K562 (cell line): Measurements from ENCODE around the gene SLC30A3. TPM values are rescaled to one million over a fixed set of nuclear protein-coding genes. Genes with fewer than 3 reads are reported as not detected.
A peak's percentile ranks its signal among the peaks of the same experiment; 100 is the strongest.

Experiments
- ATAC-seq: fragments of 200-7000 bp; cut with Tn5 transposase; 3 replicates; pipeline ENCODE4 v1.9.1; 2020; ENCODE audit warnings: moderate library complexity
- BruUV-seq: library from RNA; stranded (reverse); fragments of 400-500 nt; replicated peaks from 2 replicates; lab custom pipeline; 2021; lab: Mats Ljungman, UMichigan
- CTCF ChIA-PET: fragments of 300-600 bp; formaldehyde crosslinking; extraction: SDS; loops from one replicate; lab custom pipeline; 2021; ENCODE audit warnings: low intra/inter-chr PET ratio; lab: Yijun Ruan, JAX
- POLR2A ChIA-PET: fragments of 300-600, 350-650 bp; sonication (Branson Sonifier 250); formaldehyde crosslinking; extraction: SDS; loops from one replicate; lab custom pipeline; 2021; ENCODE audit warnings: antibody characterized with exemption, inconsistent platforms; lab: Yijun Ruan, JAX
- DNase-seq, 4 experiments: peaks; one replicate each; pipeline versions ENCODE4 v3.0.0 to v3.0.0-alpha.2; 2011 to 2018; ENCODE audit warnings: low spot score in 3 of 4, mixed read lengths in 3 of 4; ENCODE audit errors: extremely low read depth in 1 of 4
- FAIRE-seq: peaks from 2 replicates; lab custom pipeline; 2011; peaks lifted over from hg19 to GRCh38; lab: Jason Lieb, UNC
- H2AFZ ChIP-seq: 2 replicates; pipeline ENCODE4 v1.6.0; 2011; ENCODE audit warnings: low read depth, low read length, control low read depth, inconsistent platforms
- H3K27ac ChIP-seq: fragments of 200-600 bp; 3 replicates; pipeline ENCODE4 v1.8.0; 2011; ENCODE audit warnings: low read depth, mild to moderate bottlenecking, control low read depth, inconsistent platforms, low read length, moderate library complexity, mixed read lengths; ENCODE audit errors: extremely low read depth
- H3K27me3 ChIP-seq, 2 experiments: fragments of 300-600 bp in 1 of 2; 2 replicates in 1 of 2; 3 replicates in 1 of 2; pipeline versions ENCODE4 v1.6.0 to v1.8.0; 2011; ENCODE audit warnings: inconsistent platforms in 2 of 2, low read length in 2 of 2, mild to moderate bottlenecking in 1 of 2, mixed read lengths in 1 of 2, moderate library complexity in 1 of 2; ENCODE audit not compliant: control insufficient read depth in 2 of 2, insufficient read depth in 2 of 2
- H3K36me3 ChIP-seq: fragments of 300-600 bp; 3 replicates; pipeline ENCODE4 v1.8.0; 2011; ENCODE audit warnings: mild to moderate bottlenecking, low read length, inconsistent platforms; ENCODE audit not compliant: control insufficient read depth, insufficient read depth
- H3K4me1 ChIP-seq, 2 experiments: fragments of 200-600 bp in 1 of 2; replicated peaks in 1 of 2; 2 replicates in 1 of 2; 3 replicates in 1 of 2; pipeline versions ENCODE4 v1.5.1 to v1.8.0; 2011; ENCODE audit warnings: inconsistent platforms in 2 of 2, low read length in 2 of 2, mild to moderate bottlenecking in 1 of 2, mixed read lengths in 1 of 2, moderate library complexity in 1 of 2; ENCODE audit not compliant: control insufficient read depth in 2 of 2, insufficient read depth in 2 of 2
- H3K4me2 ChIP-seq: 2 replicates; pipeline ENCODE4 v1.6.1; 2011; ENCODE audit warnings: low read length, control low read depth, inconsistent platforms, mixed read lengths; ENCODE audit not compliant: insufficient read depth
- H3K4me3 ChIP-seq: fragments of 200-600 bp; sonication (generic), shearing (Covaris generic); 2 replicates; pipeline ENCODE4 v1.5.1; 2016; ENCODE audit warnings: control low read depth, inconsistent platforms
- H3K79me2 ChIP-seq: fragments of 200-600 bp; 3 replicates; pipeline ENCODE4 v1.8.0; 2011; ENCODE audit warnings: low read length, inconsistent platforms; ENCODE audit not compliant: control insufficient read depth, insufficient read depth
- H3K9ac ChIP-seq, 2 experiments: 2 replicates each; pipeline versions ENCODE4 v1.6.0 to v1.6.1; 2011; ENCODE audit warnings: low read depth in 2 of 2, low read length in 2 of 2, control low read depth in 1 of 2, inconsistent platforms in 1 of 2, mild to moderate bottlenecking in 1 of 2, mixed read lengths in 1 of 2; ENCODE audit not compliant: insufficient read depth in 1 of 2
- H3K9me1 ChIP-seq: one replicate; pipeline ENCODE4 v1.6.0; 2011; ENCODE audit warnings: inconsistent platforms, mild to moderate bottlenecking, low read length, moderate library complexity; ENCODE audit not compliant: control insufficient read depth, insufficient read depth
- H3K9me3 ChIP-seq: replicated peaks from 2 replicates; pipeline ENCODE4 v1.5.1; 2011; ENCODE audit warnings: low read depth, low read length, inconsistent platforms; ENCODE audit not compliant: control insufficient read depth, insufficient read depth
- H4K20me1 ChIP-seq: replicated peaks from 2 replicates; pipeline ENCODE4 v1.6.1; 2011; ENCODE audit warnings: low read length, inconsistent platforms, mixed read lengths; ENCODE audit not compliant: control insufficient read depth, insufficient read depth
- CXXC5 ChIP-seq: fragments of 250-450 bp; sonication (Bioruptor Pico); IDR thresholded peaks from 2 replicates; pipeline ENCODE4 v1.8.0; 2022; ENCODE audit warnings: inconsistent platforms, mild to moderate bottlenecking, moderate library complexity
- JUN ChIP-seq, 2 experiments: sonication (generic) in 1 of 2; formaldehyde crosslinking in 1 of 2; IDR thresholded peaks; 2 replicates each; pipeline versions ENCODE4 v1.6.1 to v1.8.0; 2012 to 2022; ENCODE audit warnings: borderline replicate concordance in 2 of 2, mild to moderate bottlenecking in 2 of 2, improper control_type of control experiment in 1 of 2, low read depth in 1 of 2, low read length in 1 of 2, missing genetic modification reagents in 1 of 2
- LARP7 ChIP-seq: fragments of 450-650 bp; IDR thresholded peaks from 2 replicates; pipeline ENCODE4 v1.6.1; 2016
- POLR3A ChIP-seq: IDR thresholded peaks from 2 replicates; pipeline ENCODE4 v1.6.1; 2011; ENCODE audit warnings: borderline replicate concordance, mild to moderate bottlenecking, moderate library complexity; ENCODE audit not compliant: insufficient read length, insufficient read depth; ENCODE audit errors: extremely low read depth
- STAT5B ChIP-seq: fragments of 250-450 bp; sonication (Bioruptor Pico); IDR thresholded peaks from 2 replicates; pipeline ENCODE4 v1.8.0; 2021; ENCODE audit warnings: mild to moderate bottlenecking, inconsistent platforms
- WGBS: fragments of 100-300 bp; shearing (Covaris generic); methylation state at CpG from one replicate; pipeline ENCODE4 v1.1.6; 2016; ENCODE audit warnings: low coverage, mixed read lengths; ENCODE audit not compliant: insufficient coverage; ENCODE audit errors: missing lambda C conversion rate; 5-methylcytosine and 5-hydroxymethylcytosine counted together
- in situ Hi-C: fragments of 300-500 bp; cut with MboI; formaldehyde crosslinking; loops from 4 replicates; pipeline ENCODE4 v1.15.0; 2018; ENCODE audit warnings: inconsistent platforms, mixed read lengths
- intact Hi-C: fragments of 100-400 bp; cut with micrococcal nuclease; formaldehyde crosslinking; loops from 2 replicates; pipeline ENCODE4 v1.14.2; 2022
- polyA plus RNA-seq, 8 experiments: library from polyadenylated mRNA; depleted of rRNA in 4 of 8; stranded (reverse) in 5 of 8; unstranded in 3 of 8; fragments of >200 nt; fragmentation: Nextera tagmentation in 2 of 8; fragmentation: Illumina TruSeq in 1 of 8; extraction: Ambion mirVana in 2 of 8; extraction: Trizol in 1 of 8; gene quantifications; 2 replicates each; pipeline versions ENCODE4 v1.2.1 to v1.2.3, GENCODE V29; 2011 to 2014; ENCODE audit warnings: inconsistent platforms in 1 of 8, missing spikeins in 1 of 8
- total RNA-seq, 7 experiments: library from RNA; depleted of rRNA in 6 of 7; stranded (reverse); fragments of >200 nt in 6 of 7; fragmentation: Illumina TruSeq in 2 of 7; extraction: Trizol in 2 of 7; gene quantifications; 2 replicates each; pipeline versions ENCODE4 v1.2.1 to v1.2.3, GENCODE V29; 2011 to 2021; ENCODE audit warnings: low replicate concordance in 1 of 7
- TF ChIP-seq, protein P1 (sequence below): sonication (generic); formaldehyde crosslinking; IDR thresholded peaks from 2 replicates; pipeline ENCODE4 v1.8.0; 2022; ENCODE audit warnings: missing genetic modification reagents, mild to moderate bottlenecking, moderate library complexity, borderline replicate concordance
- TF ChIP-seq, protein P2 (sequence below): IDR thresholded peaks from 2 replicates; pipeline ENCODE4 v1.6.1; 2012; ENCODE audit warnings: low read depth, low read length, improper control_type of control experiment, borderline replicate concordance

The SLC30A3 gene
- total and polyA plus RNA-seq, 9 of the 15 experiments (the other 6 are each of a cell fraction or from before 2014, with no cell fraction given) = 0.03 to 2.7 (median 0.89) TPM; not detected in 1

DNA sequence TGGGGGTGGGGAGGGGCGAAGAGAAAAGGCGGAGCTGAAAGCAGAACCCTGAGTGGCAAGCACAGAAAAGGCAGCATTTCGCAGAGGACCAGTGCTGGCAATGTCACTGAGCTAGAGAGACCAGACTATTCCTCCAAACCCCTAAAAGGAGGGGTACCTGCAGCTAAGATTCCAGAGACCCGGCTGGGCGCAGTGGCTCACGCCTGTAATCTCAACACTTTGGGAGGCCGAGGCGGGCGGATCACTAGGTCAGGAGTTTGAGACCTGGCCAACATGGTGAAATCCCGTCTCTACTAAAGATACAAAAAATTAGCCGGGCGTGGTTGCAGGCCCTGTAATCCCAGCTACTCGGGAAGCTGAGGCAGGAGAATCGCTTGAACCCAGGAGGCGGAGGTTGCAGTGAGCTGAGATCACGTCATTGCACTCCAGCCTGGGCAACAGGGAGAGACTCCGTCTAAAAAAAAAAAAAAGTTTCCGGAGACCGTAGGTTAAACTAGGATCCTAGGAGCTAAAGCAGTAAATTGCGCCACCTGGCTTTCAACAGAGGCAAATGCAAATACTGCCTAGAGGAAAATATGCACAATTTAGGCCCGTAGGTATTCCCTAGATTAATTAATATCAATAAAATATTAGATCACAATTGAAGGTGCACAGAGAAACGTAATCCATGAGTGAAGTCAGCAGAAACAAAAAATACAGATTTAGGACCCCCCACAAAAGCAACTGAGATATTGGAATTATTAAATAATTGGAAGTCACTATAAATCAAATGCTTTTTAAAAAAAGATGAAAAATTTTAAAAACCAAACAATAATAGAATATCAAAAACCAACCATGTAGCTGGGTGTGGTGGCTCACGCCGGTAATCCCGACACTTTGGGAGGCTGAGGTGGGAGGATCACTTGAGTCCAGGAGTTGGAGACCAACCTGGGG, 40.5 kb upstream of the SLC30A3 start:
- Histone ChIP-seq H3K9ac (peak overlapping the region in 1 of 2 experiments; percentile 74; a peak in 1 of 4 replicates), H3K4me3 (peak overlapping the region; percentile 26), H4K20me1 (no peaks in the 10 kb centered on the region), H3K9me3 (no peaks in the 10 kb centered on the region), H3K4me2 (peak overlapping the region; percentile 62), H3K27me3 (no peaks in the 10 kb centered on the region), H2AFZ (peak overlapping the region; percentile 82), H3K79me2 (no peaks in the 10 kb centered on the region), H3K9me1 (no peaks in the 10 kb centered on the region), H3K4me1 (peaks cover 0 to 10% of the 10 kb centered on the region in 2 experiments; a peak in 3 of 5 replicates), H3K36me3 (peaks cover 3% of the 10 kb centered on the region; the same call in 1 of the 3 replicates), H3K27ac (no peak overlapping the region)
- FAIRE-seq = peak; percentile 87
- no TSS peak for BruUV-seq
- intact Hi-C loops = loop anchor here (1.0 to 5.0 kb wide), 4 partner anchors 53 to 379 kb away; partner anchors contain the start of genes EIF2B4 and SNX17
- peak; percentile 87 for ATAC-seq
- in situ Hi-C loops = no loop called here
- ChIA-PET POLR2A (interaction anchor here (0.6 to 1.7 kb wide), 9 partner anchors 10 to 525 kb away, joined by 3 to 9 read pairs (median 4); no protein-coding TSS in a partner anchor), CTCF (interaction anchor here (0.6 to 2.7 kb wide), 9 partner anchors 23 to 457 kb away, joined by 3 to 23 read pairs (median 7); partner anchors contain the start of gene KHK)
- WGBS = 7% methylated on average over 25 of the region's 25 CpGs
- peak; percentile 69 to 82 (median 75) for DNase-seq
- TF ChIP-seq POLR3A (no peak), JUN (IDR thresholded peaks at IDR 0.05; ENCODE audit: borderline replicate concordance, low read depth, low read length) (0 out of 2 replicates have a peak, but pooled peaks have one; percentile 48), JUN (CRISPR knock-in tag; IDR thresholded peaks at IDR 0.05; ENCODE audit: borderline replicate concordance) (no peak), LARP7 (no peak), CXXC5 (CRISPR knock-in tag) (peak; percentile 34), STAT5B (no peak)
- TF ChIP-seq, protein P1, sequence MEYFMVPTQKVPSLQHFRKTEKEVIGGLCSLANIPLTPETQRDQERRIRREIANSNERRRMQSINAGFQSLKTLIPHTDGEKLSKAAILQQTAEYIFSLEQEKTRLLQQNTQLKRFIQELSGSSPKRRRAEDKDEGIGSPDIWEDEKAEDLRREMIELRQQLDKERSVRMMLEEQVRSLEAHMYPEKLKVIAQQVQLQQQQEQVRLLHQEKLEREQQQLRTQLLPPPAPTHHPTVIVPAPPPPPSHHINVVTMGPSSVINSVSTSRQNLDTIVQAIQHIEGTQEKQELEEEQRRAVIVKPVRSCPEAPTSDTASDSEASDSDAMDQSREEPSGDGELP (CRISPR knock-in tag) = no peak
- TF ChIP-seq, protein P2, sequence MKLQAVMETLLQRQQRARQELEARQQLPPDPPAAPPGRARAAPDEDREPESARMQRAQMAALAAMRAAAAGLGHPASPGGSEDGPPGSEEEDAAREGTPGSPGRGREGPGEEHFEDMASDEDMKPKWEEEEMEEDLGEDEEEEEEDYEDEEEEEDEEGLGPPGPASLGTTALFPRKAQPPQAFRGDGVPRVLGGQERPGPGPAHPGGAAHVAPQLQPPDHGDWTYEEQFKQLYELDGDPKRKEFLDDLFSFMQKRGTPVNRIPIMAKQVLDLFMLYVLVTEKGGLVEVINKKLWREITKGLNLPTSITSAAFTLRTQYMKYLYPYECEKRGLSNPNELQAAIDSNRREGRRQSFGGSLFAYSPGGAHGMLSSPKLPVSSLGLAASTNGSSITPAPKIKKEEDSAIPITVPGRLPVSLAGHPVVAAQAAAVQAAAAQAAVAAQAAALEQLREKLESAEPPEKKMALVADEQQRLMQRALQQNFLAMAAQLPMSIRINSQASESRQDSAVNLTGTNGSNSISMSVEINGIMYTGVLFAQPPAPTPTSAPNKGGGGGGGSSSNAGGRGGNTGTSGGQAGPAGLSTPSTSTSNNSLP = 0 out of 2 replicates have a peak, but pooled peaks have one; percentile 49
